KMS-11 (cell line): ENCODE data around the gene ERVFRD-1.
"Not testable (repeated sequence)": the region's sequence is repeated elsewhere in the genome, so short reads cannot be mapped to it uniquely, and the experiment has no call there.

Experiments used
- H2AFZ ChIP-seq: fragments of 200-600 bp; sonication (generic); 2 replicates; pipeline ENCODE4 v1.6.1; 2016; ENCODE audit warnings: antibody characterized with exemption, mixed run types, low read depth
- H3K27ac ChIP-seq: fragments of 200-600 bp; sonication (generic); 2 replicates; pipeline ENCODE4 v1.6.1; 2016; ENCODE audit warnings: mild to moderate bottlenecking, mixed run types
- H3K27me3 ChIP-seq: fragments of 200-600 bp; sonication (generic); 2 replicates; pipeline ENCODE4 v1.6.1; 2017; ENCODE audit warnings: mild to moderate bottlenecking, low read depth, mixed run types, moderate library complexity; ENCODE audit not compliant: insufficient read depth
- H3K36me3 ChIP-seq: fragments of 200-600 bp; sonication (generic); 2 replicates; pipeline ENCODE4 v1.6.1; 2017; ENCODE audit warnings: mild to moderate bottlenecking, mixed run types; ENCODE audit not compliant: insufficient read depth
- H3K4me1 ChIP-seq: fragments of 200-600 bp; sonication (generic); 2 replicates; pipeline ENCODE4 v1.6.1; 2016; ENCODE audit warnings: mild to moderate bottlenecking, low read depth, mixed run types; ENCODE audit not compliant: poor library complexity, severe bottlenecking
- H3K4me2 ChIP-seq: fragments of 200-600 bp; sonication (generic); 2 replicates; pipeline ENCODE4 v1.7.0; 2016; ENCODE audit warnings: mild to moderate bottlenecking, mixed run types
- H3K4me3 ChIP-seq: fragments of 200-600 bp; sonication (generic); IDR thresholded peaks from 2 replicates; pipeline ENCODE4 v1.6.1; 2017; ENCODE audit warnings: low read depth, low read length, mixed read lengths; ENCODE audit not compliant: insufficient read depth
- H3K79me2 ChIP-seq: fragments of 200-600 bp; sonication (generic); 2 replicates; pipeline ENCODE4 v1.6.1; 2016; ENCODE audit warnings: low read depth, mixed run types; ENCODE audit not compliant: insufficient read depth
- H3K9ac ChIP-seq: fragments of 200-600 bp; sonication (generic); 2 replicates; pipeline ENCODE4 v1.6.1; 2016; ENCODE audit warnings: mild to moderate bottlenecking, mixed run types
- H4K20me1 ChIP-seq: fragments of 200-600 bp; sonication (generic); 2 replicates; pipeline ENCODE4 v1.6.1; 2016; ENCODE audit warnings: mild to moderate bottlenecking, mixed run types; ENCODE audit not compliant: insufficient read depth
- CTCF ChIP-seq: fragments of 200-600 bp; sonication (generic); conservative IDR thresholded peaks from 2 replicates; pipeline ENCODE4 v1.6.1; 2017; ENCODE audit warnings: low read depth, mild to moderate bottlenecking, antibody characterized with exemption, low read length, moderate library complexity, mixed read lengths

The ERVFRD-1 gene

GRCh38 chr6:11089695-11090094, 21.8 kb downstream of the ERVFRD-1 start:
- no peak overlapping the region for H2AFZ ChIP-seq
- no peaks in the 10 kb centered on the region for H3K36me3 ChIP-seq
- no peak overlapping the region for H3K9ac ChIP-seq
- H3K79me2 ChIP-seq, result peaks cover 3% of the 10 kb centered on the region
- H3K4me1 ChIP-seq, result peaks cover 19% of the 10 kb centered on the region
- no peak overlapping the region for H3K27ac ChIP-seq
- TF ChIP-seq CTCF, result no peak
- no peak overlapping the region for H3K4me3 ChIP-seq
- no peaks in the 10 kb centered on the region for H3K27me3 ChIP-seq
- no peak overlapping the region for H3K4me2 ChIP-seq
- H4K20me1 ChIP-seq, result no peaks in the 10 kb centered on the region

- H3K4me2 ChIP-seq, H3K9ac ChIP-seq, H3K4me3 ChIP-seq, H2AFZ ChIP-seq, H3K79me2 ChIP-seq, H3K27me3 ChIP-seq, H4K20me1 ChIP-seq, H3K27ac ChIP-seq, H3K36me3 ChIP-seq: not testable (repeated sequence)
- H3K4me1 ChIP-seq, result peaks cover 13% of the 10 kb centered on the region
Measured at GRCh38 chr6:11087141-11087812, 24.2 kb downstream of the ERVFRD-1 start.

GRCh38 chr6:11085758-11086435, 25.6 kb downstream of the ERVFRD-1 start:
- no peak overlapping the region for H3K27ac ChIP-seq
- no peak overlapping the region for H3K4me2 ChIP-seq
- H3K4me3 ChIP-seq, result no peak overlapping the region
- H3K4me1 ChIP-seq, result no peaks in the 10 kb centered on the region
- no peaks in the 10 kb centered on the region for H3K27me3 ChIP-seq
- no peak for TF ChIP-seq CTCF
- no peaks in the 10 kb centered on the region for H4K20me1 ChIP-seq
- H3K36me3 ChIP-seq, result no peaks in the 10 kb centered on the region
- no peak overlapping the region for H2AFZ ChIP-seq
- H3K9ac ChIP-seq, result no peak overlapping the region
- no peaks in the 10 kb centered on the region for H3K79me2 ChIP-seq

GRCh38 chr6:11083956-11084355, 27.6 kb downstream of the ERVFRD-1 start:
- H3K4me1 ChIP-seq, result no peaks in the 10 kb centered on the region
- H4K20me1 ChIP-seq, result no peaks in the 10 kb centered on the region
- H3K4me3 ChIP-seq, result no peak overlapping the region
- H3K4me2 ChIP-seq, result no peak overlapping the region
- no peaks in the 10 kb centered on the region for H3K36me3 ChIP-seq
- no peaks in the 10 kb centered on the region for H3K79me2 ChIP-seq
- TF ChIP-seq CTCF, result no peak
- H3K9ac ChIP-seq, result no peak overlapping the region
- H3K27me3 ChIP-seq, result no peaks in the 10 kb centered on the region
- no peak overlapping the region for H2AFZ ChIP-seq
- no peak overlapping the region for H3K27ac ChIP-seq

- H3K27me3 ChIP-seq, result no peaks in the 10 kb centered on the region
- TF ChIP-seq CTCF, result no peak
- no peak overlapping the region for H2AFZ ChIP-seq
- H3K4me3 ChIP-seq, result no peak overlapping the region
- no peak overlapping the region for H3K27ac ChIP-seq
- no peaks in the 10 kb centered on the region for H3K36me3 ChIP-seq
- no peaks in the 10 kb centered on the region for H3K4me1 ChIP-seq
- H3K9ac ChIP-seq, result no peak overlapping the region
- H3K79me2 ChIP-seq, result no peaks in the 10 kb centered on the region
- H3K4me2 ChIP-seq, result no peak overlapping the region
- H4K20me1 ChIP-seq, result no peaks in the 10 kb centered on the region
Measured at GRCh38 chr6:11083491-11083890, 28.0 kb downstream of the ERVFRD-1 start.
